Stomach (tissue), 9 donors: Measurements from ENCODE around the gene MAP3K14. TPM values are rescaled to one million over a fixed set of nuclear protein-coding genes. Genes with fewer than 3 reads are reported as not detected.
A peak's percentile ranks its signal among the peaks of the same experiment; 100 is the strongest.

Experiments
- DNase-seq, 2 donors: peaks; one replicate each; pipeline versions ENCODE4 v3.0.0 to v3.0.0-alpha.2; 2013 to 2019
- H3K27ac ChIP-seq, 5 donors: fragments of 200-600 bp in 4 of 5; sonication (generic) in 4 of 5; one replicate each; pipeline ENCODE4 v1.5.1; 2013 to 2019; ENCODE audit warnings: mild to moderate bottlenecking in 1 of 5, moderate library complexity in 1 of 5
- H3K27me3 ChIP-seq, 3 donors: fragments of 200-600 bp; sonication (generic); one replicate each; pipeline ENCODE4 v1.5.1; 2017 to 2019; ENCODE audit warnings: mixed run types in 1 of 3
- H3K36me3 ChIP-seq, 4 donors: fragments of 200-600 bp; sonication (generic); 1 replicate in 3 of 4; 2 replicates in 1 of 4; pipeline ENCODE4 v1.5.1; 2016 to 2019
- H3K4me1 ChIP-seq, 4 donors: fragments of 200-600 bp; sonication (generic); one replicate each; pipeline ENCODE4 v1.5.1; 2016 to 2019
- H3K4me3 ChIP-seq, 4 donors: fragments of 200-600 bp; sonication (generic) in 3 of 4; one replicate each; pipeline ENCODE4 v1.5.1; 2016 to 2019; ENCODE audit warnings: mild to moderate bottlenecking in 1 of 4
- H3K9me3 ChIP-seq, 4 donors: fragments of 200-600 bp; sonication (generic); one replicate each; pipeline ENCODE4 v1.5.1; 2016 to 2019
- CTCF ChIP-seq, 7 experiments: fragments of 450-650 bp in 4 of 7; fragments of 200-600 bp in 3 of 7; sonication (generic) in 3 of 7; IDR thresholded peaks; one replicate each; pipeline ENCODE4 v1.5.1; 2016 to 2019; ENCODE audit warnings: antibody characterized with exemption in 7 of 7, control low read depth in 2 of 7, mild to moderate bottlenecking in 1 of 7
- EP300 ChIP-seq: sonication (generic); formaldehyde crosslinking; IDR thresholded peaks from one replicate; pipeline ENCODE4 v1.6.1; 2017; ENCODE audit warnings: antibody characterized with exemption
- POLR2A ChIP-seq, 4 donors: fragments of 450-650 bp; IDR thresholded peaks; one replicate each; pipeline ENCODE4 v1.6.1; 2016; ENCODE audit warnings: antibody characterized with exemption in 4 of 4, control low read depth in 2 of 4, mild to moderate bottlenecking in 1 of 4, moderate library complexity in 1 of 4
- POLR2AphosphoS5 ChIP-seq, 3 donors: sonication (generic); formaldehyde crosslinking; IDR thresholded peaks; one replicate each; pipeline ENCODE4 v1.6.1; 2016; ENCODE audit warnings: antibody characterized with exemption in 3 of 3
- WGBS, 5 donors: extraction: QIAGEN DNeasy Blood & Tissue Kit in 3 of 5; methylation state at CpG; one replicate each; pipeline versions ENCODE4 v1.1.5 to v1.1.7; 2013 to 2018; 5-methylcytosine and 5-hydroxymethylcytosine counted together
- intact Hi-C: fragments of 100-400 bp; cut with DNase I; formaldehyde crosslinking; loops from one replicate; pipeline ENCODE4 v1.15.1; 2023; ENCODE audit warnings: low total_unique reads
- polyA plus RNA-seq, 3 donors: library from polyadenylated mRNA; stranded (reverse); fragments of 200-250 nt; gene quantifications; one replicate each; pipeline ENCODE4 v1.2.3, GENCODE V29; 2013
- total RNA-seq, 5 donors: library from RNA; depleted of rRNA; stranded (reverse); fragments of >200 nt; gene quantifications; one replicate each; pipeline versions ENCODE4 v1.1.0 to v1.2.3, GENCODE V29; 2014 to 2016
- donor health status: healthy with polysubstance abuse.
- donor health status: Bipolar disorder and iron deficiency.
- donor health status: healthy.

MAP3K14 gene
- total and polyA plus RNA-seq, 8 donors, result 1.2 to 17.7 (median 8.1) TPM

GRCh38 chr17:45320349-45320930, 3.6 kb upstream of the MAP3K14 start:
- no peak for DNase-seq
- intact Hi-C loops, result loop anchor here (10.0 kb wide), 1 partner anchor 64 kb away; no protein-coding TSS in a partner anchor
- Histone ChIP-seq H3K9me3 (no peaks in the 10 kb centered on the region), H3K4me3 (no peak overlapping the region), H3K27ac (peak overlapping the region in 3 of 5 donors; percentile 44 to 53 (median 51)), H3K36me3 (no peaks in the 10 kb centered on the region), H3K4me1 (peaks cover 27 to 50% (median 41%) of the 10 kb centered on the region in 4 donors), H3K27me3 (no peaks in the 10 kb centered on the region)
- no peak for TF ChIP-seq CTCF (IDR thresholded peaks at IDR 0.05)
- TF ChIP-seq POLR2A (IDR thresholded peaks at IDR 0.05), result no peak
- no peak for TF ChIP-seq POLR2AphosphoS5 (IDR thresholded peaks at IDR 0.05)
- no peak for TF ChIP-seq EP300
- WGBS, 5 donors, result 88 to 95% (median 91%) methylated on average over 5 of the region's 5 CpGs

- Histone ChIP-seq H3K9me3 (no peaks in the 10 kb centered on the region), H3K4me1 (peaks cover 32 to 61% (median 53%) of the 10 kb centered on the region in 4 donors), H3K36me3 (no peaks in the 10 kb centered on the region), H3K27me3 (no peaks in the 10 kb centered on the region), H3K4me3 (no peak overlapping the region), H3K27ac (peak overlapping the region; percentile 25 to 98 (median 96))
- peak in 1 of 3 donors; percentile 41 for TF ChIP-seq POLR2AphosphoS5 (IDR thresholded peaks at IDR 0.05)
- TF ChIP-seq EP300, result no peak
- intact Hi-C loops, result no loop called here
- 33 to 60% (median 45%) methylated on average over 5 of the region's 5 CpGs for WGBS, 5 donors
- peak in 1 of 2 donors; percentile 57 for DNase-seq
Observed at GRCh38 chr17:45319239-45319703, 2.5 kb upstream of the MAP3K14 start.

- H3K27me3 ChIP-seq, result no peaks in the 10 kb centered on the region
- intact Hi-C loops, result no loop called here
- TF ChIP-seq POLR2AphosphoS5 (IDR thresholded peaks at IDR 0.05) (no peak), POLR2A (IDR thresholded peaks at IDR 0.05) (no peak), EP300 (no peak), CTCF (IDR thresholded peaks at IDR 0.05) (no peak)
- peak in 1 of 2 donors; percentile 56 for DNase-seq
- H3K36me3 ChIP-seq, result no peaks in the 10 kb centered on the region
- peak overlapping the region; percentile 25 to 98 (median 96) for H3K27ac ChIP-seq
- no peaks in the 10 kb centered on the region for H3K9me3 ChIP-seq
- WGBS, 5 donors, result 47 to 68% (median 58%) methylated on average over 7 of the region's 7 CpGs
- H3K4me3 ChIP-seq, result no peak overlapping the region
- H3K4me1 ChIP-seq, result peaks cover 37 to 67% (median 58%) of the 10 kb centered on the region in 4 donors
Observed at GRCh38 chr17:45318561-45319230, 1.9 kb upstream of the MAP3K14 start.

GRCh38 chr17:45317111-45317928, 500 bp upstream of the MAP3K14 start:
- Histone ChIP-seq H3K36me3 (no peaks in the 10 kb centered on the region), H3K4me3 (peak overlapping the region; percentile 74 to 85 (median 76)), H3K4me1 (peaks cover 51 to 81% (median 72%) of the 10 kb centered on the region in 4 donors), H3K9me3 (no peaks in the 10 kb centered on the region), H3K27me3 (no peaks in the 10 kb centered on the region), H3K27ac (peak overlapping the region; percentile 96 to 98 (median 96))
- intact Hi-C loops, result no loop called here
- DNase-seq, result peak; percentile 100
- 0 to 2% (median 1%) methylated on average over 30 to 54 of the region's 54 CpGs for WGBS, 5 donors
- TF ChIP-seq EP300 (no peak), POLR2A (IDR thresholded peaks at IDR 0.05) (peak in 1 of 4 donors; percentile 21), CTCF (IDR thresholded peaks at IDR 0.05) (no peak), POLR2AphosphoS5 (IDR thresholded peaks at IDR 0.05) (peak; percentile 64 to 96 (median 95))
